Spleen (tissue), 11 donors: ENCODE measurements around the gene MBTPS1. TPM values are rescaled to one million over a fixed set of nuclear protein-coding genes. Genes with fewer than 3 reads are reported as not detected.

Source experiments
- DNase-seq: peaks from one replicate; pipeline ENCODE4 v3.0.0-alpha.2; 2020
- H3K27ac ChIP-seq, 8 donors: fragments of 200-600 bp; sonication (generic) in 7 of 8; 1 replicate in 4 of 8; 2 replicates in 4 of 8; pipeline versions ENCODE4 v1.5.0 to v1.8.0; 2016 to 2021; ENCODE audit warnings: inconsistent platforms in 4 of 8, mild to moderate bottlenecking in 4 of 8, moderate library complexity in 1 of 8
- H3K27me3 ChIP-seq, 7 donors: fragments of 200-600 bp; sonication (generic) in 6 of 7; replicated peaks in 1 of 7; 1 replicate in 4 of 7; 2 replicates in 3 of 7; pipeline versions ENCODE4 v1.5.0 to v1.8.0; 2016 to 2021; ENCODE audit warnings: inconsistent platforms in 3 of 7, mild to moderate bottlenecking in 1 of 7
- H3K36me3 ChIP-seq, 6 donors: fragments of 200-600 bp; sonication (generic) in 5 of 6; 1 replicate in 4 of 6; 2 replicates in 2 of 6; pipeline versions ENCODE4 v1.5.0 to v1.8.0; 2016 to 2021; ENCODE audit warnings: inconsistent platforms in 2 of 6
- H3K4me1 ChIP-seq, 6 donors: fragments of 200-600 bp; sonication (generic) in 5 of 6; 1 replicate in 3 of 6; 2 replicates in 3 of 6; pipeline versions ENCODE4 v1.5.0 to v1.8.0; 2016 to 2021; ENCODE audit warnings: inconsistent platforms in 3 of 6
- H3K4me3 ChIP-seq, 8 donors: fragments of 200-600 bp; sonication (generic) in 7 of 8; 1 replicate in 4 of 8; 2 replicates in 4 of 8; pipeline versions ENCODE4 v1.5.0 to v1.8.0; 2016 to 2021; ENCODE audit warnings: inconsistent platforms in 4 of 8, mild to moderate bottlenecking in 4 of 8, moderate library complexity in 2 of 8
- H3K9me3 ChIP-seq, 8 donors: fragments of 200-600 bp; sonication (generic) in 7 of 8; 1 replicate in 4 of 8; 2 replicates in 4 of 8; pipeline versions ENCODE4 v1.5.0 to v1.8.0; 2016 to 2021; ENCODE audit warnings: inconsistent platforms in 4 of 8
- CTCF ChIP-seq, 11 experiments: fragments of 200-600 bp in 7 of 11; fragments of 450-650 bp in 4 of 11; sonication (generic) in 4 of 11; IDR thresholded peaks in 8 of 11; conservative IDR thresholded peaks in 3 of 11; 1 replicate in 7 of 11; 2 replicates in 4 of 11; pipeline versions ENCODE4 v1.4.0 to v1.8.0; 2016 to 2021; ENCODE audit warnings: antibody characterized with exemption in 11 of 11, inconsistent platforms in 4 of 11, mild to moderate bottlenecking in 1 of 11
- POLR2A ChIP-seq, 3 donors: fragments of 450-650 bp; IDR thresholded peaks; one replicate each; pipeline ENCODE4 v1.5.1; 2017; ENCODE audit warnings: antibody characterized with exemption in 3 of 3, mild to moderate bottlenecking in 1 of 3
- POLR2AphosphoS5 ChIP-seq, 3 donors: sonication (generic); formaldehyde crosslinking; IDR thresholded peaks; one replicate each; pipeline ENCODE4 v1.5.1; 2017; ENCODE audit warnings: antibody characterized with exemption in 3 of 3
- WGBS, 5 donors: extraction: QIAGEN DNeasy Blood & Tissue Kit in 3 of 5; methylation state at CpG; one replicate each; pipeline versions ENCODE4 v1.1.5 to v1.1.7; 2013 to 2018; 5-methylcytosine and 5-hydroxymethylcytosine counted together
- intact Hi-C: fragments of 100-400 bp; cut with DNase I; formaldehyde crosslinking; loops from one replicate; pipeline ENCODE4 v1.15.0; 2023; ENCODE audit warnings: low total_unique reads
- polyA plus RNA-seq, 3 donors: library from polyadenylated mRNA; stranded (reverse); fragments of 200-250 nt; gene quantifications; one replicate each; pipeline ENCODE4 v1.2.1, GENCODE V29; 2013
- total RNA-seq, 7 donors: library from RNA; depleted of rRNA in 3 of 7; stranded (reverse); fragments of >200 nt in 3 of 7; fragmentation: NEBNext Ultra II Directional in 4 of 7; extraction: Animal tissue kit (Norgen Biotek cat#: 25700) in 4 of 7; gene quantifications; one replicate each; pipeline versions ENCODE4 v1.1.0 to v1.2.1, GENCODE V29; 2016 to 2021
- donor health status: healthy with polysubstance abuse.
- donor health status: DM: no; HTN: no; CAD: no; lungs with moderate emphysema.
- donor health status: DM: no; HTN: no; CAD: no.
- donor health status: Bipolar disorder and iron deficiency.
- donor health status: healthy.
- donor health status: DM: no; HTN: no; CAD: no.
- donor health status: DM: yes; HTN: yes; CAD: no.

The MBTPS1 gene
- total and polyA plus RNA-seq, 10 donors, result 34.5 to 121 (median 91.1) TPM

- Histone ChIP-seq H3K27me3 (peaks cover 0 to 10% (median 0%) of the 10 kb centered on the region in 7 donors), H3K9me3 (no peaks in the 10 kb centered on the region), H3K4me3 (peak overlapping the region; percentile 81 to 96 (median 90)), H3K36me3 (no peaks in the 10 kb centered on the region), H3K4me1 (peaks cover 5 to 40% (median 20%) of the 10 kb centered on the region in 6 donors), H3K27ac (peak overlapping the region in 7 of 8 donors; percentile 67 to 89 (median 86))
- DNase-seq, result peak; percentile 91
- TF ChIP-seq CTCF (IDR thresholded peaks at IDR 0.05 in 8 of 11, conservative IDR thresholded peaks at IDR 0.05 in 3 of 11), result no peak
- no peak for TF ChIP-seq POLR2A (IDR thresholded peaks at IDR 0.05)
- no peak for TF ChIP-seq POLR2AphosphoS5 (IDR thresholded peaks at IDR 0.05)
- intact Hi-C loops, result no loop called here
- 1 to 2% (median 1%) methylated on average over 32 to 39 of the region's 39 CpGs for WGBS, 5 donors
Observed at GRCh38 chr16:84144209-84144858, 27.6 kb upstream of the MBTPS1 start.

GRCh38 chr16:84143784-84144199 is 27.1 kb upstream of the MBTPS1 start:
- peak overlapping the region in 3 of 8 donors; percentile 86 to 88 (median 87) for H3K27ac ChIP-seq
- no peaks in the 10 kb centered on the region for H3K36me3 ChIP-seq
- TF ChIP-seq CTCF (IDR thresholded peaks at IDR 0.05 in 8 of 11, conservative IDR thresholded peaks at IDR 0.05 in 3 of 11), result no peak
- intact Hi-C loops, result no loop called here
- H3K4me3 ChIP-seq, result peak overlapping the region in 6 of 8 donors; percentile 81 to 96 (median 92)
- peaks cover 0 to 10% (median 0%) of the 10 kb centered on the region in 7 donors for H3K27me3 ChIP-seq
- no peaks in the 10 kb centered on the region for H3K9me3 ChIP-seq
- peaks cover 5 to 45% (median 20%) of the 10 kb centered on the region in 6 donors for H3K4me1 ChIP-seq
- WGBS, 5 donors, result 38 to 53% (median 42%) methylated on average over 13 of the region's 13 CpGs
- no peak for DNase-seq

- H3K27ac ChIP-seq, result no peak overlapping the region
- no peak overlapping the region for H3K4me3 ChIP-seq
- no peak for DNase-seq
- no peaks in the 10 kb centered on the region for H3K9me3 ChIP-seq
- H3K4me1 ChIP-seq, result peaks cover 5 to 47% (median 20%) of the 10 kb centered on the region in 6 donors
- WGBS, 5 donors, result 95 to 100% (median 96%) methylated on average over 1 of the region's 1 CpG
- H3K27me3 ChIP-seq, result peaks cover 0 to 10% (median 0%) of the 10 kb centered on the region in 7 donors
- no peaks in the 10 kb centered on the region for H3K36me3 ChIP-seq
- TF ChIP-seq CTCF (IDR thresholded peaks at IDR 0.05 in 8 of 11, conservative IDR thresholded peaks at IDR 0.05 in 3 of 11), result no peak
- TF ChIP-seq POLR2AphosphoS5 (IDR thresholded peaks at IDR 0.05), result no peak
- no peak for TF ChIP-seq POLR2A (IDR thresholded peaks at IDR 0.05)
- intact Hi-C loops, result no loop called here
Observed at GRCh38 chr16:84143081-84143480, 26.3 kb upstream of the MBTPS1 start.

- peaks cover 5 to 47% (median 20%) of the 10 kb centered on the region in 6 donors for H3K4me1 ChIP-seq
- no peaks in the 10 kb centered on the region for H3K9me3 ChIP-seq
- intact Hi-C loops, result no loop called here
- no peak overlapping the region for H3K4me3 ChIP-seq
- H3K27me3 ChIP-seq, result peaks cover 0 to 6% (median 0%) of the 10 kb centered on the region in 7 donors
- DNase-seq, result no peak
- no peak overlapping the region for H3K27ac ChIP-seq
- H3K36me3 ChIP-seq, result no peaks in the 10 kb centered on the region
- TF ChIP-seq POLR2A (IDR thresholded peaks at IDR 0.05) (no peak), POLR2AphosphoS5 (IDR thresholded peaks at IDR 0.05) (no peak), CTCF (IDR thresholded peaks at IDR 0.05 in 8 of 11, conservative IDR thresholded peaks at IDR 0.05 in 3 of 11) (no peak)
- WGBS, 5 donors, result 68 to 77% (median 74%) methylated on average over 11 to 13 of the region's 13 CpGs
Observed at GRCh38 chr16:84141143-84141670, 24.5 kb upstream of the MBTPS1 start.
